Diencephalon (tissue), 1 donor: ENCODE measurements around the gene ZNF19. TPM values are rescaled to one million over a fixed set of nuclear protein-coding genes. Genes with fewer than 3 reads are reported as not detected.

ENCODE experiments used
- total RNA-seq: library from RNA; depleted of rRNA; stranded (reverse); fragments of >200 nt; gene quantifications from one replicate; pipeline ENCODE4 v1.2.3, GENCODE V29; 2014

Gene ZNF19
- 10.4 TPM for total RNA-seq

GRCh38 chr16:71489122-71489521 lies at the start of gene ZNF19:
TSS of gene ZNF19 (minus strand) at chr16:71489324. CDS start at chr16:71482114, 7,210 bp downstream.

GRCh38 chr16:71526111-71526631 lies 37.0 kb upstream of the ZNF19 start, which contains the start of gene CHST4:
TSS of gene CHST4 (plus strand) at chr16:71526426. CDS start at chr16:71536678, 10,252 bp downstream.

GRCh38 chr16:71461686-71462648 lies 27.2 kb downstream of the ZNF19 start, which contains the start of gene ZNF23:
TSS of gene ZNF23 (minus strand) at chr16:71462247. CDS start at chr16:71456796, 5,451 bp downstream.

DNA sequence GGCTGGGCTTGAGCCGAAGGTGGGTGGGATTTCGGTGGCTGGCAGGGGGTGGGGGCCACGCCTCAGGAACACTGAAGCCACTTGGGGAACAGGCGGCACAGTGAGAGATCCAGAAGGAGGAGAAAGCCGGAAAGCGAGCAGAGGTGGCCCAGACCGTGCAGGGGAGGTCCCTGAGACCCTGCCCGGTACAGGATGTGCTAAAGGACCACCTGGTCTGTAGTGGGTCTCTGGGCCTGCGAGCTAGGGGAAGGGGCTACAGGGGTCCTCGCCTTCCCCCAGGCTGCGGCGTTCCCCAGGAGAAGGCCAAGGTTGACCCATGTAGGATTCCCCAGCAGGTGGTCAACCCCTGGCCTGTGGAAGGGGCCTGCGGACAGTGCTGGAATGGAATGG lies 47.1 kb downstream of the ZNF19 start, which contains the start of gene TLE7:
TSS of gene TLE7 (minus strand) at position 4 of the 390 bp plus-strand sequence. CDS start 8,730 bp downstream, outside the sequence.

Other genes starting within 250 kb of the ZNF19 start
- gene CMTR2, start 199.9 kb downstream of the ZNF19 start, total RNA-seq: 43.8 TPM
- gene CALB2, start 130.6 kb downstream of the ZNF19 start, total RNA-seq: 208 TPM
- not detected for gene TLE7, start 47.3 kb downstream of the ZNF19 start, total RNA-seq
- gene ZNF23, start 27.1 kb downstream of the ZNF19 start, total RNA-seq: 18.9 TPM
- 0.46 TPM for gene CHST4, start 37.1 kb upstream of the ZNF19 start, total RNA-seq
- gene TAT, start 87.8 kb upstream of the ZNF19 start, total RNA-seq: not detected
- gene MARVELD3, start 136.9 kb upstream of the ZNF19 start, total RNA-seq: 0.69 TPM
- gene PHLPP2, start 235.4 kb upstream of the ZNF19 start, total RNA-seq: 28.4 TPM